IPS-15b (cell line): ENCODE measurements around the gene CLDN22.

Experiments
- H3K27me3 ChIP-seq: one replicate; pipeline ENCODE4 v1.6.1; 2013; ENCODE audit warnings: low read length; ENCODE audit not compliant: control insufficient read depth, insufficient read depth
- H3K36me3 ChIP-seq: one replicate; pipeline ENCODE4 v1.6.1; 2013; ENCODE audit warnings: low read length; ENCODE audit not compliant: control insufficient read depth, insufficient read depth
- H3K4me1 ChIP-seq: one replicate; pipeline ENCODE4 v1.6.1; 2013; ENCODE audit warnings: mild to moderate bottlenecking, low read length; ENCODE audit not compliant: control insufficient read depth, insufficient read depth
- H3K4me3 ChIP-seq: one replicate; pipeline ENCODE4 v1.5.1; 2013; ENCODE audit warnings: low read depth, low read length
- H3K9ac ChIP-seq: one replicate; pipeline ENCODE4 v1.6.1; 2013; ENCODE audit warnings: low read depth, mild to moderate bottlenecking, low read length
- H3K9me3 ChIP-seq: one replicate; pipeline ENCODE4 v1.6.1; 2013; ENCODE audit warnings: mild to moderate bottlenecking, low read length; ENCODE audit not compliant: control insufficient read depth, insufficient read depth

The CLDN22 gene

DNA sequence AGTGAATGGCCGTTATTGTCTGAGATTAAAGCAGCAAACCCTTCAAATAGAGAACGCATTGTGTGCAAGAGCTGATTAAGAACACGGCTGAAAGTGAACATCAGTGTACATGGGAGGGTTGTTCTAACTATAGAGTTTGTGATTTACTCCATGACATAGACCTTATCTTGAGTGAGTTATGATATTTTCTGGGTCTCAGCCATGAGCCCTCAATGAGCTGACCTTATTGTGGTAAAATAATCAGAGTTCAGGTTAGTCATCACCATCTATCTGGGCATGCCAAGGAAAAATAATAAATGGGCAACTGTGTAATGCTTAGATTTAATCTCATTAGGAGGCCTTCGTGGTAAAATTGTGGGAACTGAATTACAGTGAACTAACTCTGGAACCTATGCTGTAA is 35.3 kb upstream of the CLDN22 start:
- no peak overlapping the region for H3K9ac ChIP-seq
- no peaks in the 10 kb centered on the region for H3K4me1 ChIP-seq
- no peaks in the 10 kb centered on the region for H3K9me3 ChIP-seq
- H3K36me3 ChIP-seq = no peaks in the 10 kb centered on the region
- H3K4me3 ChIP-seq = no peak overlapping the region
- H3K27me3 ChIP-seq = no peaks in the 10 kb centered on the region

DNA sequence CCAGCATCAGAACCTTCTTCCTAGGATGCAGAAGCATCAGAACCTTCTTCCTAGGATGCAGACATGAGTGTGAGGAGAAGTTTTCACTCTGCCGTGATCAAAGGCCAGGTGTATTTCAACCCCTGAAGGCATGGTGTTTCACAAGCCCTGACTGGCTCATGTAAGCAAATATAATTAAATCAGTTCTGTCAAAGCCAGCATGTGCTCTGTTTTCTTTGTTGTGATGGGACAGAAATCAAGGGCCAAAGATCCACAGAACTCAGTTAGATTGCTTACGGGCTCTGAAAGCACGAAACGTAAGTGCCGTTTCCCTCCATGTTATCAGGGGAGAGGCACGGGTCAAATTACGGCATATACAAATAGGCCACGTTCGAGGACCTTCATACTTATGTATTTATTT is 34.1 kb upstream of the CLDN22 start:
- no peaks in the 10 kb centered on the region for H3K36me3 ChIP-seq
- no peaks in the 10 kb centered on the region for H3K9me3 ChIP-seq
- no peaks in the 10 kb centered on the region for H3K27me3 ChIP-seq
- H3K9ac ChIP-seq = no peak overlapping the region
- no peaks in the 10 kb centered on the region for H3K4me1 ChIP-seq
- H3K4me3 ChIP-seq = no peak overlapping the region

DNA sequence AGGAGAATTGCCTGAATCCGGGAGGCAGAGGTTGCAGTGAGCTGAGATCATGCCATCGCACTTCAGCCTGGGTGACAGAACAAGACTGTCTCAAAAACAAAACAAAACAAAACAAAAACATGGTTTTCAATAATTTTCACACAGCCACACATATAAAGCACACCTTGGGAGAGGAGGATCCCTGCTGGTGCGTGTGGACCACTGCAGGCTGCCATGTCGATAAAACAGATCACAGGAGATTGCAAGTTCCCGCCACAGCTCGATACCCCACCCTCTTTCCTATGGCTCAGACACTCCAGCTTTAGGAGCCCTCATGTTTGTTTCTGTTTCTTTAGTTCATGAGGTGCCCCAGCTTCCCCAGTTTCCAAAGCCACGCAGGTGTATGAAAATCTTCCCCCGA is 33.5 kb upstream of the CLDN22 start:
- Histone ChIP-seq H3K27me3 (no peaks in the 10 kb centered on the region), H3K4me1 (no peaks in the 10 kb centered on the region), H3K9ac (no peak overlapping the region), H3K36me3 (no peaks in the 10 kb centered on the region), H3K9me3 (no peaks in the 10 kb centered on the region), H3K4me3 (no peak overlapping the region)

DNA sequence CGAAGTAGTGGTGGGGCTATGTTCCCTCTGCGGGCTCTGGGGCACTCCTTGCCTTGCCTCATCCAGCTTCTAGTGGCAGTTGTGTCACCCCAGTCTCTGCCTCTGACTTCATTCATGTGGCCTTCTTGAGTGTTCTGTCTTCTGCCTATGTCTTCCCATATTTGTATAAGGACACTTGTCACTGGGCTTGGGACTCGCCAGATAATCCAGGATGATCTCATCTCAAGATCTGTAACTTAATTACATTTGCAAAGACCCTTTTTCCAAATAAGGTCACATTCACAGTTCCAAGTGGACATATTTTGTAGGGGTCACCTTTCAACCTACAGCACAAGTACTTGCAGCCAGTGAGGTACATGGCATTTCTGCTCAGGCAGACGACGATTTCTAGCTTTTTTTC is 32.5 kb upstream of the CLDN22 start:
- Histone ChIP-seq H3K4me3 (no peak overlapping the region), H3K27me3 (no peaks in the 10 kb centered on the region), H3K36me3 (no peaks in the 10 kb centered on the region), H3K9me3 (no peaks in the 10 kb centered on the region), H3K9ac (no peak overlapping the region), H3K4me1 (no peaks in the 10 kb centered on the region)

GRCh38 chr4:183350317-183351071 is 30.4 kb upstream of the CLDN22 start:
- Histone ChIP-seq H3K9ac (no peak overlapping the region), H3K27me3 (no peaks in the 10 kb centered on the region), H3K9me3 (no peaks in the 10 kb centered on the region), H3K4me3 (no peak overlapping the region), H3K4me1 (no peaks in the 10 kb centered on the region), H3K36me3 (no peaks in the 10 kb centered on the region)

GRCh38 chr4:183349673-183350072 is 29.6 kb upstream of the CLDN22 start:
- no peaks in the 10 kb centered on the region for H3K4me1 ChIP-seq
- H3K27me3 ChIP-seq = no peaks in the 10 kb centered on the region
- H3K36me3 ChIP-seq = no peaks in the 10 kb centered on the region
- H3K4me3 ChIP-seq = no peak overlapping the region
- H3K9ac ChIP-seq = no peak overlapping the region
- H3K9me3 ChIP-seq = no peaks in the 10 kb centered on the region

GRCh38 chr4:183348706-183349659 is 28.9 kb upstream of the CLDN22 start:
- Histone ChIP-seq H3K9me3 (no peaks in the 10 kb centered on the region), H3K4me1 (no peaks in the 10 kb centered on the region), H3K4me3 (no peak overlapping the region), H3K9ac (no peak overlapping the region), H3K36me3 (no peaks in the 10 kb centered on the region), H3K27me3 (no peaks in the 10 kb centered on the region)

- H3K9me3 ChIP-seq = no peaks in the 10 kb centered on the region
- no peaks in the 10 kb centered on the region for H3K4me1 ChIP-seq
- no peak overlapping the region for H3K4me3 ChIP-seq
- H3K9ac ChIP-seq = no peak overlapping the region
- no peaks in the 10 kb centered on the region for H3K27me3 ChIP-seq
- no peaks in the 10 kb centered on the region for H3K36me3 ChIP-seq
These were observed 28.1 kb upstream of the CLDN22 start for GRCh38 chr4:183348136-183348535.

- Histone ChIP-seq H3K36me3 (no peaks in the 10 kb centered on the region), H3K4me3 (no peak overlapping the region)
These were observed 27.5 kb upstream of the CLDN22 start for GRCh38 chr4:183347566-183347965.

DNA sequence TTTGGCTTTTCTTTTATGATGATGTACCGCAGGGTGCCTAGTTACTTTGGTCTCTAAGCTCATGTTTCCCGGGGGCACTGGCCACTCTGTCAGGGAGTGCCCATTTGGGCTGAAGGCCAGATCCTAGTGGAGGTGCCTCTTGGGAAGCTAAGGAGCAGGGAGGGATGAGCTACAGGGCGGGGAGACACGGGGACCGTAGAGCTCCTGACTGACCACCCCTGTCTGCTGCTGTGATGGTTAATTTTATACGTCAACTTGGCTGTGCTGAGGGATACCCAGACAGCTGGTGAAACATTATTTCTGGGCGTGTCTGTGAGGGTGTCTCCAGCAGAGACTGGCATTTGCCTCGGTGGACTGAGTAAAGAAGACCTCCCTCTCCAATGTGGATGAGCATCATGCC is 27.1 kb upstream of the CLDN22 start:
- no peaks in the 10 kb centered on the region for H3K9me3 ChIP-seq
- H3K27me3 ChIP-seq = no peaks in the 10 kb centered on the region

More at GRCh38 chr4:183347566-183347965, 27.5 kb upstream of the CLDN22 start:
- H3K4me1 ChIP-seq = no peaks in the 10 kb centered on the region
- H3K9me3 ChIP-seq = no peaks in the 10 kb centered on the region
- H3K27me3 ChIP-seq = no peaks in the 10 kb centered on the region
- H3K9ac ChIP-seq = no peak overlapping the region

GRCh38 chr4:183345261-183345660 is 25.2 kb upstream of the CLDN22 start:
- Histone ChIP-seq H3K9ac (no peak overlapping the region), H3K9me3 (no peaks in the 10 kb centered on the region), H3K36me3 (no peaks in the 10 kb centered on the region), H3K4me3 (no peak overlapping the region), H3K4me1 (no peaks in the 10 kb centered on the region), H3K27me3 (no peaks in the 10 kb centered on the region)

More for the DNA sequence above, 27.1 kb upstream of the CLDN22 start:
- H3K36me3 ChIP-seq = no peaks in the 10 kb centered on the region
- no peak overlapping the region for H3K9ac ChIP-seq
- H3K4me1 ChIP-seq = no peaks in the 10 kb centered on the region
- no peak overlapping the region for H3K4me3 ChIP-seq
